ENCODE data around the gene SYNPO.

SYNPO gene

GRCh38 chr5:150596313-150596712 is 44.1 kb upstream of the SYNPO start:
- H3K4me3 ChIP-seq (ENCODE audit: control insufficient read depth, low read depth, low read length) = no peak overlapping the region
- DNase-seq (ENCODE audit: low read depth) = no peak
- TF ChIP-seq, protein P1, sequence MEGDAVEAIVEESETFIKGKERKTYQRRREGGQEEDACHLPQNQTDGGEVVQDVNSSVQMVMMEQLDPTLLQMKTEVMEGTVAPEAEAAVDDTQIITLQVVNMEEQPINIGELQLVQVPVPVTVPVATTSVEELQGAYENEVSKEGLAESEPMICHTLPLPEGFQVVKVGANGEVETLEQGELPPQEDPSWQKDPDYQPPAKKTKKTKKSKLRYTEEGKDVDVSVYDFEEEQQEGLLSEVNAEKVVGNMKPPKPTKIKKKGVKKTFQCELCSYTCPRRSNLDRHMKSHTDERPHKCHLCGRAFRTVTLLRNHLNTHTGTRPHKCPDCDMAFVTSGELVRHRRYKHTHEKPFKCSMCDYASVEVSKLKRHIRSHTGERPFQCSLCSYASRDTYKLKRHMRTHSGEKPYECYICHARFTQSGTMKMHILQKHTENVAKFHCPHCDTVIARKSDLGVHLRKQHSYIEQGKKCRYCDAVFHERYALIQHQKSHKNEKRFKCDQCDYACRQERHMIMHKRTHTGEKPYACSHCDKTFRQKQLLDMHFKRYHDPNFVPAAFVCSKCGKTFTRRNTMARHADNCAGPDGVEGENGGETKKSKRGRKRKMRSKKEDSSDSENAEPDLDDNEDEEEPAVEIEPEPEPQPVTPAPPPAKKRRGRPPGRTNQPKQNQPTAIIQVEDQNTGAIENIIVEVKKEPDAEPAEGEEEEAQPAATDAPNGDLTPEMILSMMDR (conservative IDR thresholded peaks at IDR 0.05; ENCODE audit: control insufficient read depth, insufficient read depth, low read depth, low read length) = no peak

GRCh38 chr5:150596826-150597225 is 43.6 kb upstream of the SYNPO start:
- TF ChIP-seq, protein P1 (conservative IDR thresholded peaks at IDR 0.05; ENCODE audit: control insufficient read depth, insufficient read depth, low read depth, low read length) = no peak
- no peak overlapping the region for H3K4me3 ChIP-seq (ENCODE audit: control insufficient read depth, low read depth, low read length)
- no peak for DNase-seq (ENCODE audit: low read depth)

GRCh38 chr5:150598006-150598405 is 42.5 kb upstream of the SYNPO start:
- no peak overlapping the region for H3K4me3 ChIP-seq (ENCODE audit: control insufficient read depth, low read depth, low read length)
- TF ChIP-seq, protein P1 (conservative IDR thresholded peaks at IDR 0.05; ENCODE audit: control insufficient read depth, insufficient read depth, low read depth, low read length) = no peak
- no peak for DNase-seq (ENCODE audit: low read depth)

- TF ChIP-seq, protein P1 (conservative IDR thresholded peaks at IDR 0.05; ENCODE audit: control insufficient read depth, insufficient read depth, low read depth, low read length) = no peak
- no peak for DNase-seq (ENCODE audit: low read depth)
- no peak overlapping the region for H3K4me3 ChIP-seq (ENCODE audit: control insufficient read depth, low read depth, low read length)
Observed at GRCh38 chr5:150598821-150599273, 41.6 kb upstream of the SYNPO start.

DNA sequence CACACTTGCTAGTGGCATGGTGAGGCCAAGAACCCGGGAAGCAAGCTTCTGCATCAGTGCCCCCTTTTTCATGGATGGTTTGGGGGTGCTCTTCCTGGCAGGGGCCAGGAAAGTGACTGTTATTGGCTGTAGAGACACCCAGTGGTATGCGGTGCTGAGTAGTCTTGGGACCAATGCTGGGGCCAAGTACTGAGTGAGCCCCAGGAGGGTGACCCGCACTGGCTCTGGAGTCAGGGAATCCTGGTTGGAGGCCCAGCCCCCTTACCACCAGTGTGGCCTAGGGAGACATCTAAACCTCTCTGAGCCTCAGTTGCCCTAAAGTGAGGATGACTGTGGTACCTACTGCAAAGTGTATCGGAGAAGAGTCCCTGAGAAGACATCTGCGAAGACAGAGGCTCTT is 41.2 kb upstream of the SYNPO start:
- DNase-seq (ENCODE audit: low read depth) = no peak
- TF ChIP-seq, protein P1 (conservative IDR thresholded peaks at IDR 0.05; ENCODE audit: control insufficient read depth, insufficient read depth, low read depth, low read length) = no peak
- no peak overlapping the region for H3K4me3 ChIP-seq (ENCODE audit: control insufficient read depth, low read depth, low read length)

GRCh38 chr5:150599917-150600511 is 40.4 kb upstream of the SYNPO start:
- TF ChIP-seq, protein P1 (conservative IDR thresholded peaks at IDR 0.05; ENCODE audit: control insufficient read depth, insufficient read depth, low read depth, low read length) = no peak
- no peak overlapping the region for H3K4me3 ChIP-seq (ENCODE audit: control insufficient read depth, low read depth, low read length)
- DNase-seq (ENCODE audit: low read depth) = peak; percentile 62

Data from fibroblast of mammary gland (primary cell).